HG02759 (cell line): Measurements from ENCODE around the gene MMP27.
A peak's percentile ranks its signal among the peaks of the same experiment; 100 is the strongest.

Experiments
- ATAC-seq: cut with Tn5 transposase; IDR thresholded peaks from one replicate; pipeline ENCODE4 v1.9.1; 2021; ENCODE audit warnings: mild to moderate bottlenecking, moderate library complexity; ENCODE audit not compliant: unreplicated experiment

The MMP27 gene

GRCh38 chr11:102703826-102704493 is 1.6 kb downstream of the MMP27 start:
- no peak for ATAC-seq

DNA sequence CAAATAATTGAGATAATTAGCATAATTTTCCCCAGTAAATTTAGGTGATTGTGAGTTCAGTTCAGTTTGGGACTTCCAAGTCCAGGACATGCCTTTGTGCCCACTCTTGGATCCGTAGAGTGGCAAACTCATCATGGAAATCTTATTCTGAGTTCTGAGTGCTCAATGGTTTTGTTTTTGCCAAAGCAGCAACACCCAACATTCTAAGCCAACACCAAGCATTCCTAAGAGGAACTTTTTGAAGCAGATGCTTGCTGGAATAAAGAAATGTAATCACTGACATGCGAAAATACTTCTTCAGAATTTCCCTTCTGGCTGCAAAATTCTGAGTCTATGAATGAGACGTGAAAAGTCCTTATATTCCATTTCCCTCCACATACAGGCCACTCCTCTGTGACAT is 10.4 kb downstream of the MMP27 start:
- no peak for ATAC-seq

DNA sequence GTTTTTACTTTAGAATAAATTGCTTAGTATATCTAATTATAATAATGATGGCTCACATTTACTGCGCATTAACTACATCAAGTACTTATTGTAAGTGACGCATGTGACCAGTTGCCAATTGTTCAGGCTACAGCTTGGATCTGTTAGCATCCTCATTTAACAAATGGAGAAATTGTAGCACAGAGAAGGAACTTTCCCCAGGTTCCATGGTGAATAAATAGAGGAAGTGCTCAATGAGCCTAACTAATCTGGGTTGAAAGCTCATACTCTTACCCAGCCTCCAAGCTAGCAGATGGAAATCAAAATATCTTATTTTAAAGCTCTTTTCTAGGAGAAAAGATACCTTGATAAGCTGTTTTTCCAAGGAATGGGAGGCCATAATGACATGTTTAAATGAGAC is 19.8 kb downstream of the MMP27 start:
- no peak for ATAC-seq

- ATAC-seq: no peak
Observed at GRCh38 chr11:102685338-102685737, 20.2 kb downstream of the MMP27 start.

DNA sequence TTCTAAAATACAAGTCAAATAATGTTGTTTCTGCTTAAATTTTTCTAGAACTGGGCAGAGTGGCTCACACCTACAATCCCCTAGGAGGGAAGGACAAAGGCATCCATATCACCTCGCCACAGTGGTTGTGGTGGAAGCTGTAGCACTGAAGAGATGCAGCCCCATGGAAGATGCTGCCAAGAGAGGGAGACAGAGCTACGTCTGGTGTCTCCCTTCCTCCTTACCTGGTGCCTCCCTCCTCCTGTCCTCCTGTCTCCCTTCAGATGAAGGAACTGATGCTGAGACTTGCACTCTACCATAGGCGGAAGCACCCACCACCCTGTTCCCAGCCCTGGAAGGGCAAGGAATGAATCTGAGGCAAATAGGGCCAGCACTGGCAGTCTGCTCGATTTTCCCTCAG is 22.3 kb downstream of the MMP27 start:
- no peak for ATAC-seq

- no peak for ATAC-seq
Observed at GRCh38 chr11:102680945-102681344, 24.6 kb downstream of the MMP27 start.

DNA sequence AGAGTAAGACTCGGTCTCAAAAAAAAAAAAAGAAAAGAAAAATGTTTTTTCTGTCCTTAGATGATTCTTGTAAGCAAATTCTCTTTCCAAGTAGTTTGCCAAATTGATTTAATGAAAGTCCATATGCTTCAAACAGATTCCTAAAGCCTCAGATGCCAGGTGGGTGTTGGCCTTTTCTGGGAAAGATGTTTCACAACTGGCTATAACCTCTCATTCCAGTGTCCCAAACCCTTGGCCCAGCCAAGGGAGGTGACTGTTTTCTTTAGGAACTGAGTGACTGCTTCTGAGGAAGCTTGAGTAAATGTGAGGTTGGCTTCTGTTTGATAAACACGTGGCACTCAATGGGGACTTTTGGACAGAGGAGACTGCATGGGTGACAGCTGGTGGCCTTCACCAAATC is 27.5 kb downstream of the MMP27 start:
- ATAC-seq: no peak

DNA sequence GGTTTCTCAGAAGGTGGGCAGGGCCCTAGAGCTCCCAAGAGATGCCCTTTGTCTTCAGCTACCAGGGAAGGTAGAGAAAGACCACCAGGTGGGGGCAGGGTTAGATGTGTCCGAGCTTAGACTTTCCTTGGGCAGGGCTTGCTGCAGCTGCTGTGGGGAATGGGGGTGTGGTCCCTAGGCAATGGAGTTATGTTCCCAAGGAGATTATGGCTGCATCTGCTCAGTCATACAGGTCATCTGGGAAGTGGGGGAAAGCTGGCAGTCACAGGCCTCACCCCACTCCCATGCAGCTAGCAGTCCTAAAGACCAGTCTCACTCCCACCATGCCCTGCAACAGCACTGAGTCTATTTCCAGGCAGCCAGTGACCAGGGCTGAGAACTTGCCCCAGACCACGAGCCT is 29.5 kb downstream of the MMP27 start:
- ATAC-seq: no peak

GRCh38 chr11:102669664-102670063 is 35.9 kb downstream of the MMP27 start:
- ATAC-seq: peak; percentile 53

- peak; percentile 53 for ATAC-seq
Observed at GRCh38 chr11:102666331-102666957, 39.1 kb downstream of the MMP27 start.

DNA sequence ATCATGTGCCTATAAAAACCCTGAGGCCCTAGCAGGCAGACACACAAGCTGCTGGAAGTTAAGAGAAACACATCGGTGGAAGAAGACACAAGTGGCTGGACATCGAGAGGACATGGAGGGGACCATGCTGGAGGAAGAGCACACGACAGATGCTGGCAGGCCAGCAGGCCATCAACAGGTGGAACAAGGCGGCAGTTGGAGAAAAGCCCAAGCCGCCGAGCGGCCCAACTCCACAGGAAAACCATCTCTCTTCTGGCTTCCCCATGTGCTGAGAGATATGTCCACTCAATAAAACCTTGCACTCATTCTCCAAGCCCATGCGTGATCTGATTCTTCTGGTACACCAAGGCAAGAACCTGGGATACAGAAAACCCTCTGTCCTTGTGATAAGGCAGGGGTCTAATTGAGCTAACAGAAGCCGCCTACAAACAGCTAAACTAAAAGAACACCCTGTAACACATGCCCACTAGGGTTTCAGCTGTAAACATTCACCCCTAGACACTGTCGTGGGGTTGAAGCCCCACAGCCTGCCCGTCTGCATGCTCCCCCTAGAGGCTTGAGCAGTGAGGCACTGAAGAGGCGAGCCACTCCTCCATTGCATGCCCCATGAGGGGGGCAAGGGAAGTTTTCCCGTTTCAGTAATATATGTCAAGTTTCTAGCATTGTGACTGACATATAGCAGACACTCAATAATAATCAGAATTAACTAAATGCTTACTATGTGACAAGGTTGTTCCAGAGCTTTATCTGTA is 41.4 kb downstream of the MMP27 start:
- ATAC-seq: peak; percentile 62

GRCh38 chr11:102662607-102663006 is 43.0 kb downstream of the MMP27 start:
- ATAC-seq: no peak

- ATAC-seq: no peak
Observed at GRCh38 chr11:102661040-102661439, 44.5 kb downstream of the MMP27 start.

GRCh38 chr11:102656528-102656927 is 49.0 kb downstream of the MMP27 start:
- ATAC-seq: no peak

GRCh38 chr11:102655547-102655946 is 50.0 kb downstream of the MMP27 start:
- no peak for ATAC-seq

- ATAC-seq: no peak
Observed at GRCh38 chr11:102654761-102655160, 50.8 kb downstream of the MMP27 start.

- ATAC-seq: no peak
Observed at GRCh38 chr11:102653744-102654291, 51.8 kb downstream of the MMP27 start.

DNA sequence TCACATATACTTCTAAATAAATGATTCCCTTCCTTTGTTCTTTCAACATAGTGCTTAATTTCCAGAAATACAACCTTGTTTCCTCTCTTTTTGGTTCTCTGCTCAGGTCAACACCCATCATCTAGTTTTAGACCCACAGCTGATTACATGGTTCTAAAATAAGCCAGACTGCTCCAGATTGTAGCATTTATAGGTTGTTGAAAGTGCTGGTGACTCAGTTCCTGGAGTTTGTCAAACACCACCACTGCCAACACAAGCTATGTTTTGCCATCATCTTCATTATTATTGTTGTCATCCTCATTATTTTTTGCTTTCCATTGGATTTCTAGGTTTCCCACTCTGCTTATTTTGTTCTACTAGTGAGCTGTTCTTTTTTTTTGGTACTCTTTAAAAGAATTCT is 58.1 kb downstream of the MMP27 start:
- ATAC-seq: no peak

- ATAC-seq: no peak
Observed at GRCh38 chr11:102643941-102644340, 61.6 kb downstream of the MMP27 start.
